HG02884 (cell line): ENCODE measurements around the gene CHSY1.
A peak's percentile ranks its signal among the peaks of the same experiment; 100 is the strongest.

Experiments used
- ATAC-seq: cut with Tn5 transposase; IDR thresholded peaks from one replicate; pipeline ENCODE4 v1.9.1; 2021; ENCODE audit warnings: mild to moderate bottlenecking, moderate library complexity; ENCODE audit not compliant: unreplicated experiment

Gene CHSY1

GRCh38 chr15:101190092-101190595 is 61.7 kb downstream of the CHSY1 start:
- ATAC-seq, result no peak

GRCh38 chr15:101189409-101190091 is 62.3 kb downstream of the CHSY1 start:
- no peak for ATAC-seq

- peak; percentile 79 for ATAC-seq
Observed at GRCh38 chr15:101188637-101189408, 63.0 kb downstream of the CHSY1 start.

GRCh38 chr15:101187820-101188636 is 63.8 kb downstream of the CHSY1 start:
- ATAC-seq, result peak; percentile 25

GRCh38 chr15:101185770-101186169 is 66.1 kb downstream of the CHSY1 start:
- ATAC-seq, result no peak

GRCh38 chr15:101185336-101185735 is 66.5 kb downstream of the CHSY1 start:
- no peak for ATAC-seq

- ATAC-seq, result no peak
Observed at GRCh38 chr15:101184830-101185229, 67.0 kb downstream of the CHSY1 start.

- no peak for ATAC-seq
Observed at GRCh38 chr15:101183931-101184305, 67.9 kb downstream of the CHSY1 start.

- no peak for ATAC-seq
Observed at GRCh38 chr15:101183226-101183930, 68.5 kb downstream of the CHSY1 start.

GRCh38 chr15:101182215-101182614 is 69.6 kb downstream of the CHSY1 start:
- no peak for ATAC-seq

- ATAC-seq, result no peak
Observed at GRCh38 chr15:101181349-101181748, 70.5 kb downstream of the CHSY1 start.

- ATAC-seq, result no peak
Observed at GRCh38 chr15:101180620-101181307, 71.1 kb downstream of the CHSY1 start.

- ATAC-seq, result no peak
Observed at GRCh38 chr15:101179341-101180153, 72.3 kb downstream of the CHSY1 start.

- no peak for ATAC-seq
Observed at GRCh38 chr15:101178931-101179330, 72.9 kb downstream of the CHSY1 start.

GRCh38 chr15:101178479-101178878 is 73.4 kb downstream of the CHSY1 start:
- no peak for ATAC-seq

- ATAC-seq, result no peak
Observed at GRCh38 chr15:101177866-101178265, 74.0 kb downstream of the CHSY1 start.

GRCh38 chr15:101176625-101177024 is 75.2 kb downstream of the CHSY1 start:
- no peak for ATAC-seq

- no peak for ATAC-seq
Observed at GRCh38 chr15:101175401-101175800, 76.4 kb downstream of the CHSY1 start.

GRCh38 chr15:101174152-101174920 is 77.5 kb downstream of the CHSY1 start:
- ATAC-seq, result no peak
